ENCODE results near the gene TCL1B.

Gene TCL1B

GRCh38 chr14:95733212-95733611 is 47.0 kb downstream of the TCL1B start:
- no peaks in the 10 kb centered on the region for H3K36me3 ChIP-seq (ENCODE audit: control insufficient read depth in 1 of 2, insufficient read depth in 2 of 2, low read length in 2 of 2)
- H3K27ac ChIP-seq (ENCODE audit: low read length), result no peak overlapping the region
- H3K4me1 ChIP-seq (ENCODE audit: control insufficient read depth in 1 of 2, insufficient read depth in 2 of 2, low read length in 2 of 2), result no peaks in the 10 kb centered on the region
- H3K9me3 ChIP-seq (ENCODE audit: control insufficient read depth in 1 of 2, low read length in 2 of 2), result no peaks in the 10 kb centered on the region
- no peaks in the 10 kb centered on the region for H3K27me3 ChIP-seq (ENCODE audit: low read depth, low read length)
- no peak overlapping the region for H3K4me3 ChIP-seq (ENCODE audit: low read depth in 1 of 2, low read length in 2 of 2)

GRCh38 chr14:95739356-95739755 is 53.1 kb downstream of the TCL1B start:
- H3K4me1 ChIP-seq (ENCODE audit: control insufficient read depth in 1 of 2, insufficient read depth in 2 of 2, low read length in 2 of 2), result no peaks in the 10 kb centered on the region
- no peak overlapping the region for H3K27ac ChIP-seq (ENCODE audit: low read length)
- no peak overlapping the region for H3K4me3 ChIP-seq (ENCODE audit: low read depth in 1 of 2, low read length in 2 of 2)
- H3K36me3 ChIP-seq (ENCODE audit: control insufficient read depth in 1 of 2, insufficient read depth in 2 of 2, low read length in 2 of 2), result no peaks in the 10 kb centered on the region
- H3K9me3 ChIP-seq (ENCODE audit: control insufficient read depth in 1 of 2, low read length in 2 of 2), result no peaks in the 10 kb centered on the region
- H3K27me3 ChIP-seq (ENCODE audit: low read depth, low read length), result no peaks in the 10 kb centered on the region

DNA sequence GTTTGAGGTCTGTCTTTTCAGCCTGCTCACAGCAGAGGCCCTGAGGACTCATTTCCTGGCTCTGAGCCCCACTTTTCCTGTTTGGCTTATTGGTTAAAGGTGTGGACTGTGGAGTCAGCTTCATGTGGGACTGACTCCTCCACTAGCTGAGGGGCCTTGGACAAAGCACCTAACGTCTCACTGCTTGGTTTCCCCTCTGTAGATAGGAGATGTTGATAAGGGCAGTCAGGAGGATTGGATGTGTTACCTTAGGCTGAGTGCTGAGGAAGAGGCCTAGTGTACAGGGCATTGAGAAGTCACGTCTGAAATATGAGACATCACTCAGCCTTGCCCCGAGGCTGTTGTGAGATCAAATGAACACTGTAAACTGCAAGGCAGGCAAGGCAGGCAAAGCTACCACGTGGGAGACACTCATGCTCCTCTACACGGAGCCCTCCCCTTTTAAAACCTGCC is 54.8 kb downstream of the TCL1B start:
- Histone ChIP-seq H3K36me3 (ENCODE audit: control insufficient read depth in 1 of 2, insufficient read depth in 2 of 2, low read length in 2 of 2) (no peaks in the 10 kb centered on the region), H3K27me3 (ENCODE audit: low read depth, low read length) (no peaks in the 10 kb centered on the region), H3K27ac (ENCODE audit: low read length) (no peak overlapping the region), H3K4me3 (ENCODE audit: low read depth in 1 of 2, low read length in 2 of 2) (no peak overlapping the region), H3K9me3 (ENCODE audit: control insufficient read depth in 1 of 2, low read length in 2 of 2) (no peaks in the 10 kb centered on the region), H3K4me1 (ENCODE audit: control insufficient read depth in 1 of 2, insufficient read depth in 2 of 2, low read length in 2 of 2) (no peaks in the 10 kb centered on the region)

DNA sequence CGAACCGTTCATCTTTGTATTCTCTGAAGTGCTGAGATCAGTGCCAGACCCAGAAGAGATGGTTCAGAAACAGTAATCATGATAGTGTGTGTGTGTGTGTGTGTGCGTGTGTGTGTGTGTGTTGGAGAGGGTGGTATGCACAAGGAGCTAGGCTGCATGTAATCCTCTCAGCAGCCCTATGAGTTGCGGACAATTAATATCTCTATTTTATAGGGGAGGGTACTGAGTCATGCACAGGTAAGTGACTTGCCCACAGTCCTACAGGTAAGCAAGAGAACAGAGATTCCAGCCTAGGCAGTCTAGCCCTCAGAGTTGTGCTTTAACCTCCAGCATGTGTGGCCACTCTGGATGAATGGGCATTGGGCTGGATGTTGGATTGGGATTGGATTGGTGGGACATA is 55.6 kb downstream of the TCL1B start:
- Histone ChIP-seq H3K4me3 (ENCODE audit: low read depth in 1 of 2, low read length in 2 of 2) (no peak overlapping the region), H3K36me3 (ENCODE audit: control insufficient read depth in 1 of 2, insufficient read depth in 2 of 2, low read length in 2 of 2) (no peaks in the 10 kb centered on the region), H3K9me3 (ENCODE audit: control insufficient read depth in 1 of 2, low read length in 2 of 2) (no peaks in the 10 kb centered on the region), H3K27ac (ENCODE audit: low read length) (no peak overlapping the region), H3K27me3 (ENCODE audit: low read depth, low read length) (no peaks in the 10 kb centered on the region), H3K4me1 (ENCODE audit: control insufficient read depth in 1 of 2, insufficient read depth in 2 of 2, low read length in 2 of 2) (no peaks in the 10 kb centered on the region)

Measured in muscle layer of duodenum (tissue), 2 donors.